Astrocyte of the cerebellum (primary cell): Measurements from ENCODE around the gene COL25A1.
A peak's percentile ranks its signal among the peaks of the same experiment; 100 is the strongest.

Experiments used
- DNase-seq: peaks from one replicate; pipeline ENCODE4 v3.0.0-alpha.2; 2011; ENCODE audit warnings: low read depth
- H3K4me3 ChIP-seq: 2 replicates; pipeline ENCODE4 v1.5.1; 2011; ENCODE audit warnings: mild to moderate bottlenecking, low read depth, low read length, moderate library complexity
- in situ Hi-C: cut with HindIII; loops from 2 replicates; pipeline ENCODE4 v1.10.0; 2017; ENCODE audit warnings: low sequenced_read_pairs
- TF ChIP-seq, protein P1 (sequence below): IDR thresholded peaks from 2 replicates; pipeline ENCODE4 v1.5.1; 2012; ENCODE audit warnings: low read length, low read depth, moderate library complexity, mild to moderate bottlenecking; ENCODE audit errors: missing control alignments

COL25A1 gene

DNA sequence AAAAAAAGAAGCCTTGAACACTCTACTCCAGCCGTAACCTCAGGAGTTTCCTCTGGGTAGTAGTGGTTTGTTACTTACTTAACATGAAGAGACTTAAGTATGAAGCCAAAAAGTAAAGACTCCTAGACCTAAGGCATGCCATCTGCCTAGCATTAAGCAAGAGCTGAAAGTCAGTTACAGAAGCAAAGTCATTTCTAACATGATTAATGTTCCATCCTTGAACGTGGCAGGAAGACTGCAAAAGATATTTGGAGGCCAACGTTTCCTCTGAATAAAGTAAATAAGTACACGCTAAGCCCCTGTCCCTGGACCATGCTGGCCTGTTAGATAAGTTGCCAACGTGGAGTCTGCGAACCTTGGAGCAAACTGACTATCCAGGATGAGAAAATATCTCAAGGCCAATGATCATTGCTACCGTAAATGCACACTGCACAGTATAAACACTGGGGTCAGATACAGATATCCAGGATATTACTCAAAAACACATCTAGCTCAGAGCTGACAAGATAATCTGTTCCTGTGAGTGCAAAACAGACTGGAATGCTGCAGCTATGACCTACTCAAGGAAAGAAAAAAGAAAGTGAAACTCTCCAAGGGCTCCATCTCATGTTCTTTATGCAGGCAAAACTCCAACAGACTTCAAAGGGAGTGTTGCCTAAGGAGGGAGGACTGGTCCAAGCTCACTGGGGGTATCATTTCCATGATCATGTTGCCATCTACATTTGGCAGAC, 255.8 kb downstream of the COL25A1 start:
- H3K4me3 ChIP-seq = no peak overlapping the region
- DNase-seq = peak; percentile 36
- TF ChIP-seq, protein P1, sequence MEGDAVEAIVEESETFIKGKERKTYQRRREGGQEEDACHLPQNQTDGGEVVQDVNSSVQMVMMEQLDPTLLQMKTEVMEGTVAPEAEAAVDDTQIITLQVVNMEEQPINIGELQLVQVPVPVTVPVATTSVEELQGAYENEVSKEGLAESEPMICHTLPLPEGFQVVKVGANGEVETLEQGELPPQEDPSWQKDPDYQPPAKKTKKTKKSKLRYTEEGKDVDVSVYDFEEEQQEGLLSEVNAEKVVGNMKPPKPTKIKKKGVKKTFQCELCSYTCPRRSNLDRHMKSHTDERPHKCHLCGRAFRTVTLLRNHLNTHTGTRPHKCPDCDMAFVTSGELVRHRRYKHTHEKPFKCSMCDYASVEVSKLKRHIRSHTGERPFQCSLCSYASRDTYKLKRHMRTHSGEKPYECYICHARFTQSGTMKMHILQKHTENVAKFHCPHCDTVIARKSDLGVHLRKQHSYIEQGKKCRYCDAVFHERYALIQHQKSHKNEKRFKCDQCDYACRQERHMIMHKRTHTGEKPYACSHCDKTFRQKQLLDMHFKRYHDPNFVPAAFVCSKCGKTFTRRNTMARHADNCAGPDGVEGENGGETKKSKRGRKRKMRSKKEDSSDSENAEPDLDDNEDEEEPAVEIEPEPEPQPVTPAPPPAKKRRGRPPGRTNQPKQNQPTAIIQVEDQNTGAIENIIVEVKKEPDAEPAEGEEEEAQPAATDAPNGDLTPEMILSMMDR = no peak
- in situ Hi-C loops = no loop called here

DNA sequence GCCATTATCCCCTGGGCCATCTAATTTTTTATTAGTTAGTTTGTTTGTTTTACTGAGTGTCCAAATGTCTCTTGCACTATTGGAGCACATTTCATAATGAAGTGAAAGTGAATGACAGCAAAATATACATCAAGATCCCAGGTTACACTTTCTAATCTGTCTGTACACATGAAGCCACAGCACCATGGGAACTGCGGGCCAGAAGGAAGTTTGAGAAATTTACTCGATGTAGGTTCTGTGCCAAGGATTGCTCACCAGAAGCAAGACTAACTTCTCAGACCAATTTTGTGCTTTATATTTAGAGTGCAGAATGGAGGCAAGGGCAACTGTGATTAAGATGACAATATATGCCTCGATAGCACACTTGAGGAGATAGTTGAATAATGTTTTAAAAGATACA, 258.0 kb downstream of the COL25A1 start:
- in situ Hi-C loops = no loop called here
- TF ChIP-seq, protein P1 = no peak
- no peak for DNase-seq
- H3K4me3 ChIP-seq = no peak overlapping the region

DNA sequence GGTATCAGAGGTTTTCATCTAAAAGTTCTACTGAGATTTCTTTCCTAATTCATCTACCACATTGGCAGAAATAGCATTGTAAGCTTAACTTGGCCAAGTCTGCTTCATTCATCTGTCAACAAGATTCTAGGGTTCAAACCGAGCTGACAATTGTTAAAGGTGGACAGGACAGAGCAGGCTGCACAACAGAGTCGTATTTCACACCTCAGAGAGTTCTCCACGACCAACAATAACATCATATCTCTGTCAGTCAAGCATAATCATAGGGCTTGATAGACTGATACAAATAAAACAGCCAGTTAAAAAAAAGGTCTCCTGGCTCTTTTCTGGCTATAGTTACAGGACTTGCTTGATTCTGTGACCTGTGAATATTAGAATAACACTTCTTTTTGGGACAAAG, 259.2 kb downstream of the COL25A1 start:
- H3K4me3 ChIP-seq = no peak overlapping the region
- in situ Hi-C loops = no loop called here
- TF ChIP-seq, protein P1 = no peak
- DNase-seq = no peak

DNA sequence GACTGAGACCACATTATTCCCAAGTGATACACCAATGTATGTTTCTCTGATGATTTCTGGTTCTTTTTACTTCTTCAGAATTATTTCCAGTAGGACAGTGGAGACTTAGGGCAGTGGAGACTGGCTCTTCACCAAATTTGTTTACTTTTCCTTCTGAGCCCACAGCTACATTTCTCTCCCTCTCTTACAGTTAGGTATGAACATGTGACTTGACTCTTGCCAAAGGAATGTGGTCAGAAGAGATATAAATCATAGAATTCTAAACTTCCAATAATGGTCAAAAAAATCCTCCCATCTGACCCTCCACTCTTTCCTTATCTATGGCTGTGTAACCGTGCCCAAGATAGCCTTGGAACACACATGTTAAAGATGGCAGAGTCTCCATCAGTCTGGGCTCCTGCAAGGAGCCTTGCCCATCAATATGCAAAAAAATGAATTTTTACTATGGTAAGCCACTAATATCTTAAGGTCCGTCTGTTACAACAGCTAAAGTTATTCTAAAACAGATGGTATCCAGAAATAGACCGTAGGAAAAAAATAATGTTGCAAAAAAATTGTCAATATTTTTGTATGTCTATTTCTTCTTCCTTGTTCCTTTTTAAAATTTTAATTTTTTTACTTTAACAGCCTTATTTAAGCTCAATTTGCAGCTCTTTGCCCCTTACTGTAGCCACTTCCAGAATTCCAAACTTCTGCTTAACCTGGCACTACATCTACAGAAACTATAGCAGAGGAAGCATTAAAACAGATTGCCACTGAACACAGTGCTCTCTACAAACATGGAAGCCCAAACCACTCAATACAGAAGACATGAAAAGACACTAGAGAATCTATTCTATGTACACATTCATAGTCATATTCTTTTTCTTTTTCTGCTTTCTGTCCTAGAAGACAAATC, 260.7 kb downstream of the COL25A1 start:
- DNase-seq = peak; percentile 22

DNA sequence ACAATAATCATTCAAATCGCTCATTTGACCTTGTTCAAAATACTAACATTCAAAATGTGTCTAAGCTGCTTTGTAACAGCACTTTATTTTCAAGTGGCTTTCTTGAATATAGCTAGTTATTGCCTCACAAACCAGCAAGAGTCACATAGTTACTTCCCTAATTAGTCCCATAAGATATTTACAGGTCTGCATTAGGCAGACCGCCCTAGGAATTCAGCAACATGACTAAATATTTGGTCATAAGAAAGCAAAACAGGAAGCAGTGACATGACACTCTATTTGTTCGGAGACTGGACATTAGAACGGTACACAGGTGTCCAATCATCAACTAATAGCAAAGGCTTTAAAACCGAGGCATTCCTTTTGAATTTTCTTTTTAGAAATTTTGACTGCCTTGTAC, 262.0 kb downstream of the COL25A1 start:
- DNase-seq = no peak
- TF ChIP-seq, protein P1 = no peak
- H3K4me3 ChIP-seq = no peak overlapping the region
- in situ Hi-C loops = no loop called here

More for the DNA sequence above, 260.7 kb downstream of the COL25A1 start:
- in situ Hi-C loops = no loop called here
- TF ChIP-seq, protein P1 = no peak
- no peak overlapping the region for H3K4me3 ChIP-seq

DNA sequence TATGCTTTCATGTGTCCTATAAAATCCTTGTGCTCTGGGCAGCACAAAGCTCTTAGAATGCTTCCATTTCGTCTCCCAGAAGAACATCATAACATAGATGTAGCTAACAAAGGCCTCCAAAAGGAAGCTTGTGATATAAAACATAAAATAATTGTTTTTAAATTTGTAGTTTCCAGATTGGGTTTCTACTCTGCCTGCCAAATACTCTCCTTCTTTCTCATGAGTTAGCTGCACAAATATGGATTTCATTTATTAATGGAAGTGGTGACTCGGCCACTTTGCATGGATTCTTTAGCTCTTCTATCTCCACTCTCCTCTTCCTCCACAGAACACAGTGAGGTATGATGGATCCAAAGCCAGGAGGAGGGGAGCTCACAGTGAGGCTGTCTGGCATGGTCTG, 265.4 kb downstream of the COL25A1 start:
- TF ChIP-seq, protein P1 = no peak
- in situ Hi-C loops = no loop called here
- DNase-seq = no peak
- no peak overlapping the region for H3K4me3 ChIP-seq
